HG03439 (cell line): Measurements from ENCODE around the gene IL22.

Source experiments
- ATAC-seq: cut with Tn5 transposase; IDR thresholded peaks from one replicate; pipeline ENCODE4 v1.9.1; 2021; ENCODE audit warnings: mild to moderate bottlenecking, moderate library complexity; ENCODE audit not compliant: unreplicated experiment

Gene IL22

GRCh38 chr12:68253504-68253903 is at the start of gene IL22:
TSS of gene IL22 (minus strand) at chr12:68253604. CDS start at chr12:68253448, 156 bp downstream.
- no peak for ATAC-seq

GRCh38 chr12:68297929-68298328 is 44.5 kb upstream of the IL22 start:
- ATAC-seq, result no peak

GRCh38 chr12:68294251-68294650 is 40.8 kb upstream of the IL22 start:
- no peak for ATAC-seq

GRCh38 chr12:68293347-68293746 is 39.9 kb upstream of the IL22 start:
- ATAC-seq, result no peak

- ATAC-seq, result no peak
Observed at GRCh38 chr12:68292151-68292943, 38.9 kb upstream of the IL22 start.

- ATAC-seq, result no peak
Observed at GRCh38 chr12:68291396-68292036, 38.1 kb upstream of the IL22 start.

- peak; percentile 100 for ATAC-seq
Observed at GRCh38 chr12:68290126-68290525, 36.7 kb upstream of the IL22 start.

- ATAC-seq, result no peak
Observed at GRCh38 chr12:68287106-68287505, 33.7 kb upstream of the IL22 start.

GRCh38 chr12:68286396-68286795 is 33.0 kb upstream of the IL22 start:
- no peak for ATAC-seq

GRCh38 chr12:68285541-68285940 is 32.1 kb upstream of the IL22 start:
- ATAC-seq, result no peak

GRCh38 chr12:68281322-68282077 is 28.1 kb upstream of the IL22 start:
- no peak for ATAC-seq

- ATAC-seq, result no peak
Observed at GRCh38 chr12:68280240-68280639, 26.8 kb upstream of the IL22 start.

GRCh38 chr12:68279227-68280054 is 26.0 kb upstream of the IL22 start:
- no peak for ATAC-seq

GRCh38 chr12:68276402-68276930 is 23.1 kb upstream of the IL22 start:
- no peak for ATAC-seq

- ATAC-seq, result no peak
Observed at GRCh38 chr12:68272732-68273131, 19.3 kb upstream of the IL22 start.

GRCh38 chr12:68271346-68271745 is 17.9 kb upstream of the IL22 start:
- ATAC-seq, result no peak

- ATAC-seq, result no peak
Observed at GRCh38 chr12:68270358-68270757, 17.0 kb upstream of the IL22 start.

- no peak for ATAC-seq
Observed at GRCh38 chr12:68269779-68270178, 16.4 kb upstream of the IL22 start.

GRCh38 chr12:68268967-68269366 is 15.6 kb upstream of the IL22 start:
- ATAC-seq, result no peak

GRCh38 chr12:68267892-68268396 is 14.5 kb upstream of the IL22 start:
- no peak for ATAC-seq
